Measurements from ENCODE around the gene PFN3. TPM values are rescaled to one million over a fixed set of nuclear protein-coding genes. Genes with fewer than 3 reads are reported as not detected.

The PFN3 gene
- total RNA-seq, 1 donor from 2014 or later = not detected

GRCh38 chr5:177364159-177364962 is 36.1 kb downstream of the PFN3 start:
- Mint-ChIP-seq H3K36me3 (ENCODE audit: insufficient read depth) (no peaks in the 10 kb centered on the region), H3K4me3 (ENCODE audit: low read depth) (no peak overlapping the region), H3K27ac (no peak overlapping the region), H3K9me3 (ENCODE audit: low read depth) (no peaks in the 10 kb centered on the region), H3K27me3 (peaks cover 22% of the 10 kb centered on the region), H3K4me1 (ENCODE audit: low read depth) (peaks cover 16% of the 10 kb centered on the region)
- no peak for DNase-seq (ENCODE audit: low spot score, unreplicated experiment)
- no peak for TF ChIP-seq CTCF (IDR thresholded peaks at IDR 0.05; ENCODE audit: unreplicated experiment)

- H3K36me3 Mint-ChIP-seq (ENCODE audit: insufficient read depth) = no peaks in the 10 kb centered on the region
- no peaks in the 10 kb centered on the region for H3K9me3 Mint-ChIP-seq (ENCODE audit: low read depth)
- no peak for TF ChIP-seq CTCF (IDR thresholded peaks at IDR 0.05; ENCODE audit: unreplicated experiment)
- peaks cover 15% of the 10 kb centered on the region for H3K4me1 Mint-ChIP-seq (ENCODE audit: low read depth)
- no peak for DNase-seq (ENCODE audit: low spot score, unreplicated experiment)
- H3K27me3 Mint-ChIP-seq = peaks cover 20% of the 10 kb centered on the region
- no peak overlapping the region for H3K27ac Mint-ChIP-seq
- H3K4me3 Mint-ChIP-seq (ENCODE audit: low read depth) = peak overlapping the region; percentile 50
These were observed 36.9 kb downstream of the PFN3 start for GRCh38 chr5:177363565-177363964.

GRCh38 chr5:177362610-177363507 is 37.6 kb downstream of the PFN3 start:
- Mint-ChIP-seq H3K9me3 (ENCODE audit: low read depth) (no peaks in the 10 kb centered on the region), H3K36me3 (ENCODE audit: insufficient read depth) (no peaks in the 10 kb centered on the region), H3K4me1 (ENCODE audit: low read depth) (peaks cover 15% of the 10 kb centered on the region), H3K4me3 (ENCODE audit: low read depth) (peak overlapping the region; percentile 73), H3K27me3 (peaks cover 16% of the 10 kb centered on the region), H3K27ac (peak overlapping the region; percentile 74)
- TF ChIP-seq CTCF (IDR thresholded peaks at IDR 0.05; ENCODE audit: unreplicated experiment) = peak; percentile 10
- DNase-seq (ENCODE audit: low spot score, unreplicated experiment) = peak; percentile 43

GRCh38 chr5:177362292-177362609 is 38.2 kb downstream of the PFN3 start:
- H3K27ac Mint-ChIP-seq = no peak overlapping the region
- no peak for DNase-seq (ENCODE audit: low spot score, unreplicated experiment)
- TF ChIP-seq CTCF (IDR thresholded peaks at IDR 0.05; ENCODE audit: unreplicated experiment) = no peak
- peak overlapping the region; percentile 57 for H3K4me3 Mint-ChIP-seq (ENCODE audit: low read depth)
- no peaks in the 10 kb centered on the region for H3K36me3 Mint-ChIP-seq (ENCODE audit: insufficient read depth)
- peaks cover 20% of the 10 kb centered on the region for H3K27me3 Mint-ChIP-seq
- no peaks in the 10 kb centered on the region for H3K9me3 Mint-ChIP-seq (ENCODE audit: low read depth)
- H3K4me1 Mint-ChIP-seq (ENCODE audit: low read depth) = peaks cover 15% of the 10 kb centered on the region

Data from progenitor cell of endocrine pancreas (in vitro differentiated cells).